K562 (cell line): ENCODE measurements around the gene GTPBP6. TPM values are rescaled to one million over a fixed set of nuclear protein-coding genes. Genes with fewer than 3 reads are reported as not detected.

ENCODE experiments used
- ATAC-seq: fragments of 200-7000 bp; cut with Tn5 transposase; 3 replicates; pipeline ENCODE4 v1.9.1; 2020; ENCODE audit warnings: moderate library complexity
- Bru-seq: library from RNA; stranded (reverse); fragments of 400-500 nt; gene quantifications from one replicate; lab custom pipeline; 2021; lab: Mats Ljungman, UMichigan
- BruChase-seq, 2 experiments: library from RNA; stranded (reverse); fragments of 400-500 nt; gene quantifications; one replicate each; lab custom pipeline; 2021; lab: Mats Ljungman, UMichigan
- BruUV-seq: library from RNA; stranded (reverse); fragments of 400-500 nt; replicated peaks from 2 replicates; lab custom pipeline; 2021; lab: Mats Ljungman, UMichigan
- CTCF ChIA-PET: fragments of 300-600 bp; formaldehyde crosslinking; extraction: SDS; loops from one replicate; lab custom pipeline; 2021; ENCODE audit warnings: low intra/inter-chr PET ratio; lab: Yijun Ruan, JAX
- POLR2A ChIA-PET: fragments of 300-600, 350-650 bp; sonication (Branson Sonifier 250); formaldehyde crosslinking; extraction: SDS; loops from one replicate; lab custom pipeline; 2021; ENCODE audit warnings: antibody characterized with exemption, inconsistent platforms; lab: Yijun Ruan, JAX
- DNase-seq, 4 experiments: peaks; one replicate each; pipeline versions ENCODE4 v3.0.0 to v3.0.0-alpha.2; 2011 to 2018; ENCODE audit warnings: low spot score in 3 of 4, mixed read lengths in 3 of 4; ENCODE audit errors: extremely low read depth in 1 of 4
- FAIRE-seq: peaks from 2 replicates; lab custom pipeline; 2011; peaks lifted over from hg19 to GRCh38; lab: Jason Lieb, UNC
- H2AFZ ChIP-seq: 2 replicates; pipeline ENCODE4 v1.6.0; 2011; ENCODE audit warnings: low read depth, low read length, control low read depth, inconsistent platforms
- H3K27ac ChIP-seq: fragments of 200-600 bp; 3 replicates; pipeline ENCODE4 v1.8.0; 2011; ENCODE audit warnings: low read depth, mild to moderate bottlenecking, control low read depth, inconsistent platforms, low read length, moderate library complexity, mixed read lengths; ENCODE audit errors: extremely low read depth
- H3K27me3 ChIP-seq, 2 experiments: fragments of 300-600 bp in 1 of 2; 2 replicates in 1 of 2; 3 replicates in 1 of 2; pipeline versions ENCODE4 v1.6.0 to v1.8.0; 2011; ENCODE audit warnings: inconsistent platforms in 2 of 2, low read length in 2 of 2, mild to moderate bottlenecking in 1 of 2, mixed read lengths in 1 of 2, moderate library complexity in 1 of 2; ENCODE audit not compliant: control insufficient read depth in 2 of 2, insufficient read depth in 2 of 2
- H3K36me3 ChIP-seq: fragments of 300-600 bp; 3 replicates; pipeline ENCODE4 v1.8.0; 2011; ENCODE audit warnings: mild to moderate bottlenecking, low read length, inconsistent platforms; ENCODE audit not compliant: control insufficient read depth, insufficient read depth
- H3K4me1 ChIP-seq, 2 experiments: fragments of 200-600 bp in 1 of 2; replicated peaks in 1 of 2; 2 replicates in 1 of 2; 3 replicates in 1 of 2; pipeline versions ENCODE4 v1.5.1 to v1.8.0; 2011; ENCODE audit warnings: inconsistent platforms in 2 of 2, low read length in 2 of 2, mild to moderate bottlenecking in 1 of 2, mixed read lengths in 1 of 2, moderate library complexity in 1 of 2; ENCODE audit not compliant: control insufficient read depth in 2 of 2, insufficient read depth in 2 of 2
- H3K4me2 ChIP-seq: 2 replicates; pipeline ENCODE4 v1.6.1; 2011; ENCODE audit warnings: low read length, control low read depth, inconsistent platforms, mixed read lengths; ENCODE audit not compliant: insufficient read depth
- H3K4me3 ChIP-seq: fragments of 200-600 bp; sonication (generic), shearing (Covaris generic); 2 replicates; pipeline ENCODE4 v1.5.1; 2016; ENCODE audit warnings: control low read depth, inconsistent platforms
- H3K79me2 ChIP-seq: fragments of 200-600 bp; 3 replicates; pipeline ENCODE4 v1.8.0; 2011; ENCODE audit warnings: low read length, inconsistent platforms; ENCODE audit not compliant: control insufficient read depth, insufficient read depth
- H3K9ac ChIP-seq, 2 experiments: 2 replicates each; pipeline versions ENCODE4 v1.6.0 to v1.6.1; 2011; ENCODE audit warnings: low read depth in 2 of 2, low read length in 2 of 2, control low read depth in 1 of 2, inconsistent platforms in 1 of 2, mild to moderate bottlenecking in 1 of 2, mixed read lengths in 1 of 2; ENCODE audit not compliant: insufficient read depth in 1 of 2
- H3K9me1 ChIP-seq: one replicate; pipeline ENCODE4 v1.6.0; 2011; ENCODE audit warnings: inconsistent platforms, mild to moderate bottlenecking, low read length, moderate library complexity; ENCODE audit not compliant: control insufficient read depth, insufficient read depth
- H3K9me3 ChIP-seq: replicated peaks from 2 replicates; pipeline ENCODE4 v1.5.1; 2011; ENCODE audit warnings: low read depth, low read length, inconsistent platforms; ENCODE audit not compliant: control insufficient read depth, insufficient read depth
- H4K20me1 ChIP-seq: replicated peaks from 2 replicates; pipeline ENCODE4 v1.6.1; 2011; ENCODE audit warnings: low read length, inconsistent platforms, mixed read lengths; ENCODE audit not compliant: control insufficient read depth, insufficient read depth
- KAT7 ChIP-seq: sonication (generic); formaldehyde crosslinking; IDR thresholded peaks from 2 replicates; pipeline ENCODE4 v1.8.0; 2022; ENCODE audit warnings: missing genetic modification reagents, mild to moderate bottlenecking, borderline replicate concordance
- MCM5 ChIP-seq: fragments of 450-650 bp; IDR thresholded peaks from 2 replicates; pipeline ENCODE4 v1.6.1; 2016; ENCODE audit warnings: low read depth
- WGBS: fragments of 100-300 bp; shearing (Covaris generic); methylation state at CpG from one replicate; pipeline ENCODE4 v1.1.6; 2016; ENCODE audit warnings: low coverage, mixed read lengths; ENCODE audit not compliant: insufficient coverage; ENCODE audit errors: missing lambda C conversion rate; 5-methylcytosine and 5-hydroxymethylcytosine counted together
- in situ Hi-C: fragments of 300-500 bp; cut with MboI; formaldehyde crosslinking; loops from 4 replicates; pipeline ENCODE4 v1.15.0; 2018; ENCODE audit warnings: inconsistent platforms, mixed read lengths
- intact Hi-C: fragments of 100-400 bp; cut with micrococcal nuclease; formaldehyde crosslinking; loops from 2 replicates; pipeline ENCODE4 v1.14.2; 2022
- long read RNA-seq, 3 experiments: library from polyadenylated mRNA in 2 of 3; library from RNA in 1 of 3; unstranded in 2 of 3; stranded (forward) in 1 of 3; transcript quantifications; one replicate each; pipeline ENCODE4 v2.0.0, GENCODE V29; 2019 to 2022
- polyA minus RNA-seq, 3 experiments: library from RNA; depleted of rRNA, polyadenylated mRNA; stranded (reverse); fragments of >200 nt; gene quantifications; 2 replicates each; pipeline ENCODE4 v1.2.3, GENCODE V29; 2011
- polyA plus RNA-seq, 8 experiments: library from polyadenylated mRNA; depleted of rRNA in 4 of 8; stranded (reverse) in 5 of 8; unstranded in 3 of 8; fragments of >200 nt; fragmentation: Nextera tagmentation in 2 of 8; fragmentation: Illumina TruSeq in 1 of 8; extraction: Ambion mirVana in 2 of 8; extraction: Trizol in 1 of 8; gene quantifications; 2 replicates each; pipeline versions ENCODE4 v1.2.1 to v1.2.3, GENCODE V29; 2011 to 2014; ENCODE audit warnings: inconsistent platforms in 1 of 8, missing spikeins in 1 of 8
- total RNA-seq, 7 experiments: library from RNA; depleted of rRNA in 6 of 7; stranded (reverse); fragments of >200 nt in 6 of 7; fragmentation: Illumina TruSeq in 2 of 7; extraction: Trizol in 2 of 7; gene quantifications; 2 replicates each; pipeline versions ENCODE4 v1.2.1 to v1.2.3, GENCODE V29; 2011 to 2021; ENCODE audit warnings: low replicate concordance in 1 of 7
- TF ChIP-seq, protein P1 (sequence below): fragments of 450-650 bp; IDR thresholded peaks from 2 replicates; pipeline ENCODE4 v1.6.1; 2017; ENCODE audit warnings: antibody characterized with exemption, mild to moderate bottlenecking
- TF ChIP-seq, protein P2 (sequence below): fragments of 250-450 bp; sonication (Bioruptor Pico); IDR thresholded peaks from 2 replicates; pipeline ENCODE4 v1.9.0; 2021; ENCODE audit warnings: mild to moderate bottlenecking, inconsistent platforms

GTPBP6 gene, protein sequence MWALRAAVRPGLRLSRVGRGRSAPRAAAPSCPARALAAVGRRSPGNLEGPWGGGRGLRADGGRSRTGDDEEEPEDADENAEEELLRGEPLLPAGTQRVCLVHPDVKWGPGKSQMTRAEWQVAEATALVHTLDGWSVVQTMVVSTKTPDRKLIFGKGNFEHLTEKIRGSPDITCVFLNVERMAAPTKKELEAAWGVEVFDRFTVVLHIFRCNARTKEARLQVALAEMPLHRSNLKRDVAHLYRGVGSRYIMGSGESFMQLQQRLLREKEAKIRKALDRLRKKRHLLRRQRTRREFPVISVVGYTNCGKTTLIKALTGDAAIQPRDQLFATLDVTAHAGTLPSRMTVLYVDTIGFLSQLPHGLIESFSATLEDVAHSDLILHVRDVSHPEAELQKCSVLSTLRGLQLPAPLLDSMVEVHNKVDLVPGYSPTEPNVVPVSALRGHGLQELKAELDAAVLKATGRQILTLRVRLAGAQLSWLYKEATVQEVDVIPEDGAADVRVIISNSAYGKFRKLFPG
- 8.2 and 16.9 TPM in 2 replicates for total RNA-seq (2011; cell fraction: chromatin; rRNA removed; ENCODE audit: low replicate concordance)
- 12.7 and 13.9 TPM in 2 replicates for total RNA-seq (2011; cell fraction: nucleolus; rRNA removed)
- 7.4 and 11.1 TPM in 2 replicates for total RNA-seq (2011; cell fraction: nucleoplasm; rRNA removed)
- 28.6 and 34.9 TPM in 2 replicates for total RNA-seq (2014; rRNA removed)
- total RNA-seq (2014; rRNA removed; fragmentation: Illumina TruSeq; extraction: Trizol): 1.8 and 2.7 TPM in 2 replicates
- 11.6 and 13.3 TPM in 2 replicates for total RNA-seq (2015; rRNA removed; fragmentation: Illumina TruSeq; extraction: Trizol)
- total RNA-seq (2021): 34.1 and 35.2 TPM in 2 replicates
- polyA plus RNA-seq (2011; rRNA removed): 8.0 and 13.2 TPM in 2 replicates
- polyA plus RNA-seq (2011; cell fraction: cytosol; rRNA removed): 11.9 and 25.0 TPM in 2 replicates
- 21.1 and 25.4 TPM in 2 replicates for polyA plus RNA-seq (2011; cell fraction: nucleus; rRNA removed)
- polyA plus RNA-seq (2012): 18.5 and 21.7 TPM in 2 replicates
- 4.7 and 14.6 TPM in 2 replicates for polyA plus RNA-seq (2014; fragmentation: Illumina TruSeq; extraction: Trizol)
- under 1 TPM; 0.24 to 0.50 TPM for polyA plus RNA-seq (2014; fragmentation: Nextera tagmentation; extraction: Ambion mirVana)
- 23.7 and 26.4 TPM in 2 replicates for polyA plus RNA-seq (2014; rRNA removed)
- polyA minus RNA-seq (2011; rRNA and poly(A)+ RNA removed): 4.6 and 6.0 TPM in 2 replicates
- polyA minus RNA-seq (2011; cell fraction: cytosol; rRNA and poly(A)+ RNA removed): 8.3 and 9.6 TPM in 2 replicates
- 5.1 and 5.6 TPM in 2 replicates for polyA minus RNA-seq (2011; cell fraction: nucleus; rRNA and poly(A)+ RNA removed)
- Bru-seq, nascent RNA: percentile 60 among the genes with signal in this experiment
- BruChase-seq, experiment 1, labeled RNA remaining after a 2-hour chase: percentile 63 among the genes with signal in this experiment
- BruChase-seq, experiment 2, labeled RNA remaining after a 6-hour chase: percentile 71 among the genes with signal in this experiment
- long read RNA-seq, experiment 1, transcript GTPBP6-201 (10 exons, 1,907 nt): major isoform, 84 of 159 reads
- long read RNA-seq, experiment 1, partial matches to known transcripts: 48 of 159 reads
- long read RNA-seq, experiment 1, other reads (novel, unspliced or antisense): 25 of 159 reads
- long read RNA-seq, experiment 2, transcript GTPBP6-201 (10 exons, 1,907 nt): major isoform, 30 of 40 reads
- long read RNA-seq, experiment 2, partial matches to known transcripts: 1 of 40 reads
- long read RNA-seq, experiment 2, other reads (novel, unspliced or antisense): 8 of 40 reads
- long read RNA-seq, experiment 3, partial matches to known transcripts: 4 of 12 reads
- long read RNA-seq, experiment 3, other reads (novel, unspliced or antisense): 4 of 12 reads

DNA sequence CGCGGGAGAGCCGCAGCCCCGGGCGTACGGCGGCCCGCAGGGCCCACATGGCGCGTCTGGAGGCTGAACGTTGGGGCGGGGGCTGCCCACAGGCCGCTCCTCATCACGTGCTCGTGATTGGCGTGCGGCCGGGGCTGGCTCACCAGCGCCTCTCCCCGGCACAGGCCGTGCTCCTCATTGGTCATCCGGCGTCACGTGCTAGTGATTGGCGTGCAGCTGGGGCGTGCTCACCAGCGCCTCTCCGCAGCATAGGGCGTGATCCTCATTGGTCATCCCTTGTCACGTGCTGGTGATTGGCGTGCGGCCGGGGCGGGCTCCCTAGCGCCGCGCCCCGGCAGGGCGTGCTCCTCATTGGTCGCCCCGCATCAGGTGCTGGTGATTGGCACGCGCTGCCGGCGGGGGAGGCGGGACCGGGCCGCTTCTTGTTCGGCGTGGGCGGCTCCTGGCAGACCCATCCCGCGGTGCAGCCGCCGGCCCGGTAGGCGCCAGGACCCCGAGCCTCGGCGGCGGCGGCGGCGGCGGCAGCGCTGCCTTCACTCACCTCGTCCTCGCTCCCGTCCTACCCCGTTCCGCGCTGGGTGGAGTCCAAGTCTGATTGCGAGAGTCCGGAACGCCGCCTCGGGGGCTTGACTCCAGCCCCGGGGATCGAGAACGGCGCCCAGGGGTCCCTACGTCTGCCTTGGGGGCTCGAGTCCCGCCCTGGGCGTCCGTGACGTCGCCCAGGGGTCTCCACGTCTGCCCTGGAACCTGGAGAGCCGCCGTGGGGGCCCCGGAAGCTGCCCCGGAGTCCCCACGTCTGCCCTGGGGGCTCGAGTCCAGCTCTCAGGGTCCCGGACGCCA lies at the start of gene GTPBP6:
Gene GTPBP6 (minus strand): TSS at position 58 of the 840 bp plus-strand sequence. CDS start 9 bp downstream, at position 49.
- no peaks in the 10 kb centered on the region for H4K20me1 ChIP-seq
- ATAC-seq: peak; percentile 82
- peak within 1 kb of the TSS; percentile 70 for H2AFZ ChIP-seq
- intact Hi-C loops (loop anchor here (1.0 kb wide), 1 partner anchor 36 kb away; no protein-coding TSS in a partner anchor), in situ Hi-C loops (no loop called here)
- peak within 1 kb of the TSS; percentile 76 for H3K4me2 ChIP-seq
- FAIRE-seq: no peak
- ChIA-PET POLR2A (no interaction called here), CTCF (no interaction called here)
- peak; percentile 76 to 98 (median 86) for DNase-seq
- H3K79me2 ChIP-seq: peaks cover 30% of the 10 kb centered on the region
- H3K9me1 ChIP-seq: no peaks in the 10 kb centered on the region
- H3K9me3 ChIP-seq: no peaks in the 10 kb centered on the region
- H3K9ac ChIP-seq: peak within 1 kb of the TSS; percentile 87 to 96
- H3K27ac ChIP-seq: peak within 1 kb of the TSS; percentile 94
- peaks cover 20% of the 10 kb centered on the region; the same call in 2 of the 3 replicates for H3K36me3 ChIP-seq
- BruUV-seq: TSS peak; percentile 70
- under 1% methylated on average over 24 of the region's 97 CpGs for WGBS
- no peaks in the 10 kb centered on the region for H3K27me3 ChIP-seq
- H3K4me1 ChIP-seq: peaks cover 5 to 35% of the 10 kb centered on the region in 2 experiments; a peak in 4 of 5 replicates
- peak within 1 kb of the TSS; percentile 75 for H3K4me3 ChIP-seq
- TF ChIP-seq, protein P1, sequence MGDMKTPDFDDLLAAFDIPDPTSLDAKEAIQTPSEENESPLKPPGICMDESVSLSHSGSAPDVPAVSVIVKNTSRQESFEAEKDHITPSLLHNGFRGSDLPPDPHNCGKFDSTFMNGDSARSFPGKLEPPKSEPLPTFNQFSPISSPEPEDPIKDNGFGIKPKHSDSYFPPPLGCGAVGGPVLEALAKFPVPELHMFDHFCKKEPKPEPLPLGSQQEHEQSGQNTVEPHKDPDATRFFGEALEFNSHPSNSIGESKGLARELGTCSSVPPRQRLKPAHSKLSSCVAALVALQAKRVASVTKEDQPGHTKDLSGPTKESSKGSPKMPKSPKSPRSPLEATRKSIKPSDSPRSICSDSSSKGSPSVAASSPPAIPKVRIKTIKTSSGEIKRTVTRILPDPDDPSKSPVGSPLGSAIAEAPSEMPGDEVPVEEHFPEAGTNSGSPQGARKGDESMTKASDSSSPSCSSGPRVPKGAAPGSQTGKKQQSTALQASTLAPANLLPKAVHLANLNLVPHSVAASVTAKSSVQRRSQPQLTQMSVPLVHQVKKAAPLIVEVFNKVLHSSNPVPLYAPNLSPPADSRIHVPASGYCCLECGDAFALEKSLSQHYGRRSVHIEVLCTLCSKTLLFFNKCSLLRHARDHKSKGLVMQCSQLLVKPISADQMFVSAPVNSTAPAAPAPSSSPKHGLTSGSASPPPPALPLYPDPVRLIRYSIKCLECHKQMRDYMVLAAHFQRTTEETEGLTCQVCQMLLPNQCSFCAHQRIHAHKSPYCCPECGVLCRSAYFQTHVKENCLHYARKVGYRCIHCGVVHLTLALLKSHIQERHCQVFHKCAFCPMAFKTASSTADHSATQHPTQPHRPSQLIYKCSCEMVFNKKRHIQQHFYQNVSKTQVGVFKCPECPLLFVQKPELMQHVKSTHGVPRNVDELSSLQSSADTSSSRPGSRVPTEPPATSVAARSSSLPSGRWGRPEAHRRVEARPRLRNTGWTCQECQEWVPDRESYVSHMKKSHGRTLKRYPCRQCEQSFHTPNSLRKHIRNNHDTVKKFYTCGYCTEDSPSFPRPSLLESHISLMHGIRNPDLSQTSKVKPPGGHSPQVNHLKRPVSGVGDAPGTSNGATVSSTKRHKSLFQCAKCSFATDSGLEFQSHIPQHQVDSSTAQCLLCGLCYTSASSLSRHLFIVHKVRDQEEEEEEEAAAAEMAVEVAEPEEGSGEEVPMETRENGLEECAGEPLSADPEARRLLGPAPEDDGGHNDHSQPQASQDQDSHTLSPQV: no peak
- TF ChIP-seq, protein P2, sequence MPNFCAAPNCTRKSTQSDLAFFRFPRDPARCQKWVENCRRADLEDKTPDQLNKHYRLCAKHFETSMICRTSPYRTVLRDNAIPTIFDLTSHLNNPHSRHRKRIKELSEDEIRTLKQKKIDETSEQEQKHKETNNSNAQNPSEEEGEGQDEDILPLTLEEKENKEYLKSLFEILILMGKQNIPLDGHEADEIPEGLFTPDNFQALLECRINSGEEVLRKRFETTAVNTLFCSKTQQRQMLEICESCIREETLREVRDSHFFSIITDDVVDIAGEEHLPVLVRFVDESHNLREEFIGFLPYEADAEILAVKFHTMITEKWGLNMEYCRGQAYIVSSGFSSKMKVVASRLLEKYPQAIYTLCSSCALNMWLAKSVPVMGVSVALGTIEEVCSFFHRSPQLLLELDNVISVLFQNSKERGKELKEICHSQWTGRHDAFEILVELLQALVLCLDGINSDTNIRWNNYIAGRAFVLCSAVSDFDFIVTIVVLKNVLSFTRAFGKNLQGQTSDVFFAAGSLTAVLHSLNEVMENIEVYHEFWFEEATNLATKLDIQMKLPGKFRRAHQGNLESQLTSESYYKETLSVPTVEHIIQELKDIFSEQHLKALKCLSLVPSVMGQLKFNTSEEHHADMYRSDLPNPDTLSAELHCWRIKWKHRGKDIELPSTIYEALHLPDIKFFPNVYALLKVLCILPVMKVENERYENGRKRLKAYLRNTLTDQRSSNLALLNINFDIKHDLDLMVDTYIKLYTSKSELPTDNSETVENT (CRISPR knock-in tag): no peak
- TF ChIP-seq MCM5 (no peak), KAT7 (CRISPR knock-in tag) (no peak)
